ENCODE data around the gene CDH18. TPM values are rescaled to one million over a fixed set of nuclear protein-coding genes. Genes with fewer than 3 reads are reported as not detected.
A peak's percentile ranks its signal among the peaks of the same experiment; 100 is the strongest.

CDH18 gene
- total RNA-seq, 1 experiment from 2014 or later: 4.1 TPM

DNA sequence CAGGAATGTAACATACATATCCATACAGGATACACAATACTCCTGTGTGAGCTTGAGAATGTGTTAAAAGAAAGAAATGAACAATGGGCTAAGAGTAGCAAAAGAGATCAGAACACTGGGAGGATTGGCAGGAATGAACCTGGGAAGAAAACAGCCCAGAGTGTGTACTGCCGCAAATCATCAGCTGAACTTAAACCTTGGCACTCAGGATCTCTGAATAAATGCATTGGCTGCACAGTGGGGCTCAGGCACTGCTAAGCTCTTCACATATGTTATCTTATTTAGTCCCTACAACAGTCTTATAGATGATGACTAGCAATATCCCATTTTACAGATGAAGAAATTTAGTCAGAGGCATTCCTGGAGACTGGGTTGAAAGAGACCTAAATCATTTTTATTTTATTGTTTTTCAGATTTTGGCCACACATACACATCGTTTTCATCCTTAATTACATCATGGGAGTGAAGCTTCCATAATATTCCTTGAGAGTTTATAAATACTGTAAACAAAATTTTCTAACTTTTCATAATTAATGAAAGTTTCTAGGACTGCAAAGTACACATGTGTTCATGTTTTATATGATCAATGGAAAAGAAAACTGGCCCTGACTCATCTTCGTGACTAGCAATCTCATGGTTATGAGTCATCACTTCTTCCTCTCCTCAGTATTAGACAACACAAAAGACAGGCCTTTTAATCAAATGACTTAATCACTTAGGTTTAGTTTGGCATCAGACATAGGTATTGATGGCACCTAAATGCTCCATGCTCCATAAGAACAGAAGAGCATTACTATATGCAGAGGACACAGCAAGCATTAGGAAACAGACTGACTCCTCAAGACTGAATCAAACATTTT, 59.2 kb downstream of the CDH18 start:
- DNase-seq (ENCODE audit: low read depth): peak; percentile 85

DNA sequence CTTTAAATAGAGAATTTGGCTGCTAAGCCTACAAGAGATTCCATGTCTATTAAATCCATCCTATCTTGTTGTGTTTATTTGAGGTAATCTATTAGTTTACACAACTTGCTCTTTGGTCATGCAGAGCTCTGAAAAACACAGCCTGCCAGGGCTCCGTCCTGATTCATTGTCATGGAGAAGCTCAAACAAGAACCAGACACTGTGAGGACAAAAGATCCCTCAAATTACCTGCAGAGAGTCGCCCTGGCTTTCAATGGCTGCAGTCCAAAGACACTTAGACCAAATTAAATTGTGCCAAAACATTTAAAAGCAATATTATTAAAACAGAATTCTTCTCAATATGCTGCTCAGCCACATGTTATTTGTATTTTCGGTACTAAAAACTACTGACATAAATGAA, 60.1 kb downstream of the CDH18 start:
- DNase-seq (ENCODE audit: low read depth): peak; percentile 55

DNA sequence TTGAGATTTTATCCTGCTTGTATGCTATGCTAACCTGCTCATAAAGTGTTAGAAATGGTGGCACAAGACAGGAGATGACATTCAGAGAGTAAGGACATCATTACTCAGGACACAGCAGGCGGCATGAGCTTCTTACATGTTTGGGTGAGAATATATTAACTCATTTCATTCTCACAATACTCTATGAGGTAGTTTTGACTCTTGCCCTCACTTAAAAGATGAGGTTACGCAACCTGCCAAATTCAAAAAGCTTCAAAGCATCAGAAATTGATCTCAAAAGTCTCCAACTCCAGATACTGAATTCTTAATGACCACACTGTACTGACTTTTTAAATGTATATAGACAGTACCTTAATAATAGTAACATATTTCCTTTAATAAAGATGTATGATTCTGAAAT, 60.8 kb downstream of the CDH18 start:
- DNase-seq (ENCODE audit: low read depth): no peak

DNA sequence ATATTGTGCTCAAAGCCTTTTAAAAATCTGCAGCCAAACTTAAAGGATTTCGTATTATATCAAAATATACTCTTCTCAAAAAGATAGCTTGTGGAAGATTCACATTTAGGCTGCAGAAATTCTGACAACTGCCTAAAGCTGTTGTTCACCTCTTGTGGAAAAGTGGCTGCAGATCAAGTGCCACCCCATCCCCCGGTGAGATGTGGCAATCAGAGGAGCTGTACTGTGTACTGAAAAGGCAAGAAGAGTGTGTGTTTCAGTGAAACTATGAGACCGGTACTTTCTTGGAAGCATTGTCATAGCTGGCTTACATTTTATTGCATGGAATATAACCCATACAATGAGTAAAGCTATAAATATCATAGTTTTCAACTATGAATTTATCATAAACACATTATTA, 64.3 kb downstream of the CDH18 start:
- DNase-seq (ENCODE audit: low read depth): no peak

DNA sequence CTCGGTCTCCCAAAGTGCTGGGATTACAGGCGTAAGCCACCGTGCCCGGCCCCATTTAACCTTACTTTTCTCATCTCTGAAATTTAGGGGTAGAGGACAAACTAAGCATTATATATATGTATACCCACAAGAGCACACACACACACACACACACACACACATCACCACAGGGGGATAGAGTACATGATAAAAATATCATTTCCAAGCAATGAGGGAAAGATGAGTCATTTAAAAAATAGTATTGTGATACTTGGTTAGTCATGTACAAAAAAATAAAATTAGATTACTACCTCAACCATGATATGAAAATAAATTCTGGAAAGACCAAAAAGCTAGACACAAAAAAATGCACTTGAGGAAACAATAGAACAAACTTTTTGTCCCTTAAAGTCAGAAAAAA, 67.2 kb downstream of the CDH18 start:
- DNase-seq (ENCODE audit: low read depth): no peak

DNA sequence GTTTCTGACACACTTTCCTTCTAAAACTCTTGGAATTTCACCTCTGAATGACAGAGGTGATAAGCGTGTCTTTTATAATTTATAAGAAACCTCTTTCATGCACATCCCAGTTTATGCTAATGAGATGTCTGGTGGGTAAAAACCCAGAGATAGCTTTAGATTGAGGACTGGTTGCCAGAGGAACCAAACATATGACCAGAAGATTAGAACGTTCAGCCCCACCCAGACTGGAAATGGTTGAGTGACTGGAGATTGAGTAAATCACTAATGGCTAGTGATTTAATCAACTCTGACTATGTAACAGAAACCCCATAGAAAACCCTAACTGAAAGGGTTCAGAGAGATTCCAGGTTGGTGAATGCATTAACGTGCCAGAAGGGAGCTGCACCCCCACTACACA, 69.2 kb downstream of the CDH18 start:
- DNase-seq (ENCODE audit: low read depth): peak; percentile 12

DNA sequence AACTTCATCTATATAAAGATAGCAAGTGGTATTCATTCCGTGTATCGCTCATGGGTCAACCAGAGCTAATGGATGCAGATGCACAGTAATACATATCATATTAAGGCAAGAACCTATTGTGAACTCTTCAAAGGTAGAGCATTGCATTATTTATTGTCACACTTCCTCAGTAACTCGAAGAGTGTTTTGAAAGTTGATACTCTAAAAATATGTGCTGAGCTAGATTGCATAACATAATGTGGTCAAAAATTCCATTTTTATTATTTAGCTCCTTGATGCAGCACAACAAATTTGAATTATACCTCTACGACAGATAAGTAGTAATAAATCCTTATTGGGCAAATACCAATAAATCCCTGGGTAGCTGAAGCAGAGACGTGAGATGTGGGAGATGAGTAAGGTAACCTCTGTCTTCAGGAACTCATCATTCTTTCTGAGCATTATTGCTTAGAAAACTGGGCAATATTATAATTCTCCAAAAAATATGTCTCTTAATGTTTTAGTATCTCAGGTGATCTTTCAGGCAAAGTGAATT, 70.3 kb downstream of the CDH18 start:
- DNase-seq (ENCODE audit: low read depth): no peak

DNA sequence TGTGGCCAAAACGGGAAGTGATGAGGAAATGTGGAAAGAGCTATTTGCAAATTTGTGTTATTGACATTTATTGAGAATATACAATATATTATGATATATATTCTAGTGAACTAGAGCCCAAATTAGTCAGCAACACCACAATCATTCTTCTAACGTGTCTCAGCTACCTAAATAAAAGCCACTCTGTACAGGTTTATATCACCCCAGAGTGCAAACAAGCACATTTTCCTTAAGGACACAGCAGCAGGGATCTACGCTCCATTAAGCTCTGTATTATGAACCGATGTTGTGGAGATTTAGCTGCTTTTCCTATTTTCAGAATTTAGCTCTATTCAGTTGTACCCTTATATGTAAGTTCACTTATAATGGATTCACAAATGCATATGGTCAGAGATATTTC, 77.9 kb downstream of the CDH18 start:
- DNase-seq (ENCODE audit: low read depth): no peak

DNA sequence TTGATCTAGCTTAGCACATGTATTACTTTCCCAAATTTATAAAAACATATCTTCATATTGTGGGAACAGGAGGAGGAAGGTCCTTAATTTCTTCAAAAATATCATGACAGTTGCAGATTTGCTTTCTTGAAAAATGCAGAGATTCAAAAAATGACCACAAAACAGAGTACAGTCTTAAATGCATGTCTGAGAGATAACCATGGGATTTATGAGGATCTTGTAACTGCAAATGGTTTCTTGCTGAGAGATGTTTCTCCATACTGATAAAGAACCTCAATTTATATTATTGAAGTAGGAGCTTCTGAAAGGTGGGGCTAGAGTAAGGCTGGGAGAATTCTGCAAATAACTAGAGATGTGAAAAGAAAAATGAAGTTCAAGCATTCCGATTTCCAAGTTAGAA, 83.2 kb downstream of the CDH18 start:
- DNase-seq (ENCODE audit: low read depth): no peak

DNA sequence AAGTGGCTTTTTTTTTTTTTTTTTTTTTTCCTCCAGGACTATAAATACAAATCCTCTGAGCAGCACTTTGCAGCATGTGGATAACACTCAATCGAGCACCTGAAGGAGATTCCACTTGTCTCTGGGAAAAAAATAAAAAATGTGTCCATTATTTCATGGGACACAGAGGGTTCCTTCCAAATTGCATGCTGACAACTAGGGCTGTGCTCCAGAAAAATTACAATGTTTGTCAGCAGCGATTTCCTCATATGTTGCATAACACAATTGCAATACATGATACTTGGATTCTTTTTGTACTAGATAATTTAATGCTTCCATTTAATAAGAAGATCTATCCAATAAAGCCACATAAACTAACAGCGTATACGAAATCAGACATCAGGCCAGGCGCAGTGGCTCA, 84.4 kb downstream of the CDH18 start:
- DNase-seq (ENCODE audit: low read depth): no peak

DNA sequence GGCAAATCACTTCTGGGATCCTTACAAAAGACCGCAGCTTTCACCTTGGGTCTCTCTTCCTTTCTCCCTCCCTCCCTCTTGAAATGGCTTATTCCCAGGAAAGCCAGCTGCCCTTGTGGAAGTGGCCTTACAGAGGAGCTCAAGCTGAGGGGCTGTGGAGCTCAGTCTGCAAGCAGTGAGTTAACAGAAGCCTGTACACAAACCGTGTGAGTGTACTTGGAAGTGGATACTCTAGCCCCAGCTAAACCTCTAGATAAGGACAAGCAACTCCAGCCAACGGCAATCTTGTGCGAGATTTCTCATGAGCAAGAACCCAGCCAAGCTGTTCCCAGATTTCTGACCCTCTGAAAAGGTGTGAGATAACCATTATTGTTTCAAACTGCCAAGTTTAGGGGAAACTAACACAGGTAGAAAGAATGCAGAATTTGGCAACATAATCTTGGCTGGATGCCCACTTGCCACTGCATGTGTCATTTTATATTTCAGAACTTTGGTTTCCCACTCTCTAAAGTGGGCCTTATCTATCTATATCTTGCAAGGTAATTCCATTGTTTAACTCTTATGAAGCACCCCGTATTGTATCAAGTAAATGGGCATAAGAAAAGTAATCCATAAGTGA, 85.6 kb downstream of the CDH18 start:
- peak; percentile 41 for DNase-seq (ENCODE audit: low read depth)

DNA sequence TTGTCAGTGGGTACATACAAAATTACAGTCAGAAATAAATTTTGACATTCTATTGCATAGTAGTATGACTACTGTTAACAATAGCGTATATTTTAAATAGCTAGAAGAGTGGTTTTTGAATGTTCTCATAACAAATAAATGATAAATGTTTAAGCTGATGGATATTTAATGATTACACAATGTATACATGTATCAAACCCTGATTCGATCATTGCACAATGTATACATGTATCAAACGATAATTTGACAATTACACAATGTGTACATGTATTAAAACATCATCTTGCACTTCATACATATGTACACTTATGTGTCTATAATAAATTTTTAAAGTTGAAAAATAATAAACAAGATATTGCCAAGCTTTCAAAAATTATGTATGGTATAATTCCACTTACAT, 87.7 kb downstream of the CDH18 start:
- DNase-seq (ENCODE audit: low read depth): no peak

DNA sequence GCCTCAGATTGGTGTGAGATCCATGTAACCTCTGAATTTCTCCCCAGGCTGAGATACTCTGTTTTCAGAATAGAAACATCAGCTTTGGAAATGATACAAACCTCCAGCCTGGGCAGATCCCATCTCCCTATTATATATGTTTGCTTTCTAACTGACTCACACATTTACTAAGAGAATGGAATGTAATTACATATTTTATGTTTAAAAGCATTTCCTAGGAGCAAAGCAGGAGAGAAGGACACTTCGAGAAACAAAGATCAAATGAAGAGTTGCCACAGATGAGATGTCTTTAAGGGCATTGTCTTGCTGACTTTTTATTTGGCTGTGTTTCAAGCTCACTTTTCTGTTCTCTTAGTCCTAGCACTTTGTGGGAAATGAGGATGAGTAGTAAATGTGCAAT, 96.3 kb downstream of the CDH18 start:
- DNase-seq (ENCODE audit: low read depth): peak; percentile 42

DNA sequence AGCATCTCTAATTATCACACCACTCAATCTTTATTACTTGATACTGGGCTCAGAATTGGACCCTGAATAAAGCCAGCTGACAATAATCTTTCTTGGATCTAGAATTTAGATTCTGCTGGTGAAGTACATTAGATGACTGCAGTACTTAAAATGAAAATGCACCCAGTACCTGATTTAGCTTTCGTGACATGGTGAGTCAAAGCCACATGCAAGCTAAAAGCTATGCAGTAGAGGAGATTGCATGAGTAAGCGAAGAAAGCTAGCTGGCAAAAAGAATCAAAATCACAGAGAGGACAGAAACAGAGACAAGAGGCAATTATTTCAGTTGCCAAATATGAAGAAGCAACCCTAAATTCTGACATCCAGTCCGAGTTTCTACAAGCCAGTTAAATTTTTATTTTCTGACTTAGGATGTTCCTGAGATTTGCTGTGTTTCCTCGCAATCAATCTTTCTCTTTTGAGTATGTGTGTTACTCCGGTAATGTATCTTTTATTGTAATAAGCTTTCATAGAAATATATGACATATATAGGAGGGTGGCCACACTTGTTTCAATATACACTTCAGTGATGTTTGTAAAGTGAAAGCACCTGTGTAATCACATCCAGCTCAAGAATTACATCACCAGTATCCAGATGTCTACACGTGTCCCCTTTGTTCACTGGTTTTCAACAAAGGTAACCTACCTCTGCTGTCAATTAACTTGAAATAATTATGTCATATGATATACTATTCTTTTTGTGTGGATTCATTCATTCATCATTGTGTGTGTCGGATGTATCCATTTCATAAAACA, 101.7 kb downstream of the CDH18 start:
- peak; percentile 76 for DNase-seq (ENCODE audit: low read depth)

DNA sequence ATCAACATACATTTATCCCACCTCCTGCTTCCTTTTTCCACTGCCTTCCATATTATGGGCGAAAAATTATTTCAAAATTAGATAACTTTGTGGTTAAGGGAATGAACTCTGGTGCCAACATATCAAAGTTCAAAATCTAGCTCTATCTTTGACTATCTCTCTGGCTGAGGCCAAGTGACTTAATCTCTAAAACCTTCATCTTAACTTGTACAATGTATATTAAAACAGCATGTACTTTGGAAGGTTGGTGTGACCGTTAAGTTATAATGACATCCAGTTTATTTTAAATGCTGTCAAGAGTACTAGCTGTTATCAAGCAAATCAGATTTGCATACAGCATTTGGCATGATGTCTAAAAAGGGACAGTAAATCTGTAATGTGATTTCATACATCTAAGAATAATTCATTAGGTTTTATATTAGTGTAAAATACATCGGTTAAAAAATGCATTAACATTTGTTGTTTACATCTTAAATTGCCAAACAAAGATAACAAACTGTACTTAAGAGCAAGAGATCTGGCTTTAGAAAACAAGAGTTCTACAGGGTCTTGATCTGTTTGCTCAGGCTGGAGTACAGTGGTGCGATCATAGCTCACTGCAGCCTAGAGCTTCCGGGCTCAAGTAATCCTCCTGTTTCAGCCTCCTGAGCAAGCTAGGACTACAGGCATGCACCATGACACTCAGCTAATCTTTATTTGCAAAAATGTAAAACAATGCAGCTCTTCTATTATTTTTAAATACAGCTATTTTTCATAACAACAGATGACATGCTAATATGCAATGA, 102.8 kb downstream of the CDH18 start:
- DNase-seq (ENCODE audit: low read depth): no peak

DNA sequence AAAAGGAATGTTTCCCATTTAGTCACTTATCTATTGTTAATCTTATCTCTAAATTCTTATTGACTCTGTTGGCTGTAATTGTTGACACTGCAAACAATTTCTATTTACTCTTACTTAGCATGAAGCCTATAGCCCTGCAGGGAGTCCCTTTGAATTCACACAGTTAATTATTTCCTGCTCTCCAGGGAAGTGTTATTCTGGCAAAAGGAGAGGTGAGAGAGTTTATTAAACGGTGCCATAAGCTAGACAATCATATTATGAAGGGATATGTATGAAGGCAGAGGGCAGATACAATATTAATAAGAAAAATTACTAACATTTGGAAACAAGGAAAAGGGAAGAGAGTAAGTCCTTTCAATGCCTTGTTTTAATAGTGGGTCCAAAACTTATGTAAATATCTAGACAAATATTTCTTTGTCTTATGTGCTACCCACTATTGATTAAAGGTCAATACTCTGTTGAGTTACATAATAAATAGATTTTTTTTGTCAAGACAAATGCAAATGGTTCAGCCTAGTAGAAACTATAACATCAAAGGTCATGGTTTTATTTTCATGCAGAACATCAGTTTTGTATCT, 107.1 kb downstream of the CDH18 start:
- no peak for DNase-seq (ENCODE audit: low read depth)

DNA sequence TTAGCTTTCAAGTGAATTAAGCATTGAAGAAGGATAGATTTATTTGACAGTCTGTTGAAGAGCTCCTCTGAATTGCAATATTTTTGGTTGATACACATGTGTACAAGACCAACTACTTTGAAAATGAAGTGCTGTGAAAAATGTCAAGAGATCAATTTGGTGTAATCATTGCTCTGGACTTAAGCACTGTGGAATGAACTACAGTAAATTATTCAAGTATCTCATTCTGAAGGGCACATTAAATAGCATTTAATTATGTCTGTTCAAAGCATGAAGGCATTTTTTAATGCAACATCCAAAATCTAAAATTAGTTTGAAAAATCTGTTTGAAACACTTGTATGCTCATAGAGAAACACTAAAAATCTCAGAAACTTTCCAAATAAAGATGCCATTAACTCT, 107.5 kb downstream of the CDH18 start:
- no peak for DNase-seq (ENCODE audit: low read depth)

DNA sequence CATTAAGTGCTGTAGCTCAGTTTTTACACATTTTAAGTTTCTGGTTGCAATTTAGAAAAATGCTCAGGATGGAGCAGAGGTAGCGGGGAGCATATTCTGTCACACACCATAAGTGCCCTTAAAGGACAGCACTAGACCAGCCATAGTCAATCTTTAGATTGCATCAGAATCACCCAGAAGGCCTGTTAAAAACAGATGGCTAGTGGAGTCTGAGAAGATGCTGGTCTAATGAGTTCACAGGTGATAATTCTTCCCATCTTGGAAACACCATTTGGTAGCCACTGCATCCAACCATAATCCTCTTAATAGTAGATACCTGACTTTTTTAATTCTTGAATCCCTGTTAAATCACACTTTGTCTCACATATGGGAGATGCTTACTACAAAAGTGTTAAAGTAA, 113.2 kb downstream of the CDH18 start:
- no peak for DNase-seq (ENCODE audit: low read depth)

DNA sequence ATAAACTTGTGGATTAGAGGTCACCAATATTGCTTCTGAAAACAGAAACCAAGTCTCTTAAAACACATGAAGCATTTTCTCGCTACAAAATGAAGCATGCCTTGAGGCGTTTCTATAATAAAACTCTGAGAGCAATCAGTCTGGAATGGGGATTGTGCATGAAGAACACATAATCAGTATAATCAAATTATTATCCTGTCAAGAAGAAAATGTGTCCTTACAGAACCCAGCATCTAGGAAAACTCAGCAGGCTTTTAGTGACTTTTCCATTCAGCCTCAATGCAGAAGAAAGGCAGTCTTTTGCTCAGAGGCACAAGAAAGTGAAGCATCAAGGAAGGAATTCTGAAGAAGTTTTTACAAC, 121.9 kb downstream of the CDH18 start:
- DNase-seq (ENCODE audit: low read depth): peak; percentile 66

DNA sequence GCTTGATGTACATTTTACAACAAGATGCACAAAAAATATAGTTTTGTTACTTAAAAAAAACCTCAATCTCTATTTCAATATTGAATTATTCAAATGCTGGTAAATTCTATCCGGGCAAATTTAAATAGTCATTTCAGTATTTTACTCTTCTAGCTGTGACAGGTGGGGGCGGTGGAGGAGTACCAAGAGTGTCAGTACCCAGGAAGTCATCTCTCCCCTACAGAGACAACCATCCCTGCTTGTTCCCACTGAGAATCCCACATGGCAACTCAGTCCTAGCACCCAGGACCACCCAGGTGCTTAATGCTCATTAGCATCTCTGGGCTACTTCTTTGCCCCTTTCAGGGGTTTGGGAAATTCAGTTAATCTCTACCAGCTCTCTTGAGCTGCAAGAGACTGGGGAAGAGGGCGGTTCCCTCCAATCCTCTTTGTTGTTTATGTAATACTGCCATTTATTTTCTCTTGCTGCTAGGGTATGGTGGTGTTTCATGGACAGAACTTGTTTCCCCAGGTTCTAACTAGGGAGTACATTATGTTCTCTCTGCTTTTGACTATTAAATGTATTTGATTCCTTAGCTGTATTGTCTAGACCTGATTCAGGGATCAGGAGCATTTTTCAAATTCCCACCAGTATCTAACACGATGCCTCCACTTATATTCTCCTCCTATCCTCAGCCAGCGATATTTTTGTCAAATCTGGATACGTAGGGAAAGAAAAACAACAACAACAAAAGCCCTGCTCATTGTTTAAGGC, 122.5 kb downstream of the CDH18 start:
- no peak for DNase-seq (ENCODE audit: low read depth)

DNA sequence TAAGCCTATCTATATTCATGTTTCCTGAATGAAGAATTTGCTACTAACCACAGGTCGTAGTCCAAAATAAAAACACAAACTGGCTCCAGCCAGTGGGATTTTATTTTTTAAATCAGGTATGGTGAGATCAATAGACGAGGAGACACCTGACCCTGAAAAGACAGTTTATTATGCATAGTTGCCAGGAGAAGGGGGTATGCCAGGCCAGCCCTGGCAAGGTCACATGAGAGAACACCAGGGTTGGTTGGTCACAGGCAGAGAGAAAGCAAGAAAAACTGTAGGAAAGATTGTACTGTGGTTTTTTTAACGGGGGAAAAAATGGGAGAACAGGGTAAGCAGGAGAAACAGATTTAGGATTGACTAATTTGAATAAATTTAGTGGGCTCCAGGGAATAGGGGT, 125.3 kb downstream of the CDH18 start:
- no peak for DNase-seq (ENCODE audit: low read depth)
